ENCODE data around the gene UQCRC2.

The UQCRC2 gene

DNA sequence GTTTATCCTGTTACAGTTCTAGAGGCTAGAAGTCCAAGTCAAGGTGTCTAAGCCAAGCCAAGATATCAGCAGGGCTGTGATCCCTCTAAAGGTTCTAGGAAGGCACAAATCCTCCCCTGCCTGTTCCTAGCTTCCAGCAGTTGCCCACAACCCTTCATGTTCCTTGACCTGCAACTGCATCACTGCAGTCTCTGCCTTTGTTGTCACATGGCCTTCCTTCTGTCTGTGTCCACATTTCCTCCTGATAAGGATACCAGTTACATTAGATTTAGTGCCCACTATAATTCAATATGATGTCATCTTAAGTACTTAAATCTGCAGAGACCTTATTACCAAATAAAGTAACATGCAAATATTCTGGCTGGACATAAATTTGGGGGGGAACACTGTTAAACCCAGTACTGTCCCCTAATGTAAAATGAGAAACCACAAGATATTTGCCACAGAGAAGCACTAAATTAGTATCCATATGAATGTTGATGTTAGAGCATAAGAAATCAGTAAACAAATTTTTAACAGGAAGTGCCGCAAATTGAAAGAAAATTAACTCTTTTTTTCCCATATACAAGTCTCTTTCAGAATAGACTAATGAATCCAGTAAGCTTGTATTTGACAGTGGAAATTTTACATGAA, 4.7 kb downstream of the UQCRC2 start:
- H3K4me3 ChIP-seq (ENCODE audit: low read length), result no peak overlapping the region
- no peak for TF ChIP-seq ZNF274 (IDR thresholded peaks at IDR 0.05; ENCODE audit: low read depth, low read length)

DNA sequence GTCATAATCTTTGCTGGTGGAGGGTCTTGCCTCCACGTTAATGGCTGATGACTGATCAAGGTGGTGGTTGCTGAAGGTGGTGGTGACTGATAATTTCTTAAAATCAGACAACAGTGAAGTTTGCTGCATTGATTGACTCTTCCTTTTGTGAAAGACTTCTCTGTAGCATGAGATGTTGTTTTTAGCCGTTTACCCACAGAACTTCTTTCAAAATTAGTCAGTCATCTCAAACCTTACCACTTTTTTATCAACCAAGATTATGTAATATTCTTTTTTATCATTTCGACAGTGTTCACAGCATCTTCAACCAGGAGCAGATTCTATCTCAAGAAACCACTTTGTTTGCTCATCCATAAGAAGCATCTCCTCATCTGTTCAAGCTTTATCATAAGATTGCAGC, 5.9 kb downstream of the UQCRC2 start:
- H3K4me3 ChIP-seq (ENCODE audit: low read length), result no peak overlapping the region
- no peak for TF ChIP-seq ZNF274 (IDR thresholded peaks at IDR 0.05; ENCODE audit: low read depth, low read length)

DNA sequence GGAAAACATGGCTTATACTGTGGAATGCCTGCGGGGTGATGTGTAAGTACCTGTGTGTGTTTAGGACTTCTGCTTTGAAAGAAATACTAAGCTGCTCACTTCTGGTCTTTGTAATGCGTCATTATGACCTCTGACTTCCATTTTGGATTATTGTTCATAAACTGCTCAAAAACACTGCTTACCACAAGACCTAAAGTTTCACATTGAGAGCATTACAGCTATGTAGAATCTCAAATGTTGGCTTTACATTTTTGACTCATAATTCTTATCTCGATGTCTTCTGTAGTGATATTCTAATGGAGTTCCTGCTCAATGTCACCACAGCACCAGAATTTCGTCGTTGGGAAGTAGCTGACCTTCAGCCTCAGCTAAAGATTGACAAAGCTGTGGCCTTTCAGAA, 9.3 kb downstream of the UQCRC2 start:
- H3K4me3 ChIP-seq (ENCODE audit: low read length), result no peak overlapping the region
- no peak for TF ChIP-seq ZNF274 (IDR thresholded peaks at IDR 0.05; ENCODE audit: low read depth, low read length)

DNA sequence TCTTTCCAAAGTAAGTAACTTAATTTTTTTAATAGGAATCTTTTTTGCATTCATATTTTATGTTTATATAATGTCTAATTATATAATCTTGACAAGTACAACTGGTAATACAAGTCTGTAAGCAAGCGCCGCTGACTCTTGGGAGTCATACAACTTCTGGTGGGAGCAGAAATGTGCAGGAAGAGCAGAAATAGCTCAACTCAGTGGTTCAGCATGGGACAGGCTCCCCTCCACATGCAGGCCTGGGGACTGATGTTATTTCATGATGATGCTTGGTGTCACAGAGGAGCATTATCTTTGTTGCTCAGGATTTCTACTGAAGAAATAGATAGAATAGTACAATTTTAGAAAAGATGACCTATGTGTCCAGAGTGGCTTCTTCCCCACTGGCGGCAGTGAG, 10.7 kb downstream of the UQCRC2 start:
- H3K4me3 ChIP-seq (ENCODE audit: low read length), result no peak overlapping the region
- no peak for TF ChIP-seq ZNF274 (IDR thresholded peaks at IDR 0.05; ENCODE audit: low read depth, low read length)

DNA sequence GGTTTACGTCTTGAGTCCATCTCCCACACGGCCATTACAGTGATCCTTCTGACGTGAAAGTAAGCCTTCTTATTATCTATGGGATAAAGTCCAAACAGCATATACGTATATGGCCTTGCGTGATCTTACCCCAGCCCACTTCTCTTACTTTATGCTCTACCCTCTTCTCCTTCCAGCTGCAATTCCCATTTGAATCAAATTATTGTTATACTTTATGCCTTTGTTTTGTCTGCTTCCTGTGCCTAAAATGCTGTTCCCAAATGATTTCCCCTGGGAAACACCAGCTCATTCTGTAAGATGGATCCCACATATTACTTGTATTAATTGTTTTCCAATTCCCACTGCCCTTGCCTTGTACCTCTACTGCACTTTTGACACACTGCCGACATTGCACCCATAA, 11.2 kb downstream of the UQCRC2 start:
- no peak for TF ChIP-seq ZNF274 (IDR thresholded peaks at IDR 0.05; ENCODE audit: low read depth, low read length)
- H3K4me3 ChIP-seq (ENCODE audit: low read length), result no peak overlapping the region

DNA sequence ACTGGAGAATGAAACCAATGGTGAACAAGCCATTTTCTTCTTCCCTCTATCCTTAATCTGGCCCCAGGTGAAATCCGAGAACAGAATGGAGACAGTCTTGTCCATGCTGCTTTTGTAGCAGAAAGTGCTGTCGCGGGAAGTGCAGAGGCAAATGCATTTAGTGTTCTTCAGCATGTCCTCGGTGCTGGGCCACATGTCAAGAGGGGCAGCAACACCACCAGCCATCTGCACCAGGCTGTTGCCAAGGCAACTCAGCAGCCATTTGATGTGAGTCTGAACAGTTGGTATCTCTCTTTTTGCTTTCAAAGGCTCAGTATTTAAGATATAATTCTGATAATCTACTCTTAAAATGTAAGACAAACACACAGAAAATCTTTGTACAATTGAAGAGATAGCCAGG, 18.7 kb downstream of the UQCRC2 start:
- no peak for TF ChIP-seq ZNF274 (IDR thresholded peaks at IDR 0.05; ENCODE audit: low read depth, low read length)
- H3K4me3 ChIP-seq (ENCODE audit: low read length), result no peak overlapping the region

DNA sequence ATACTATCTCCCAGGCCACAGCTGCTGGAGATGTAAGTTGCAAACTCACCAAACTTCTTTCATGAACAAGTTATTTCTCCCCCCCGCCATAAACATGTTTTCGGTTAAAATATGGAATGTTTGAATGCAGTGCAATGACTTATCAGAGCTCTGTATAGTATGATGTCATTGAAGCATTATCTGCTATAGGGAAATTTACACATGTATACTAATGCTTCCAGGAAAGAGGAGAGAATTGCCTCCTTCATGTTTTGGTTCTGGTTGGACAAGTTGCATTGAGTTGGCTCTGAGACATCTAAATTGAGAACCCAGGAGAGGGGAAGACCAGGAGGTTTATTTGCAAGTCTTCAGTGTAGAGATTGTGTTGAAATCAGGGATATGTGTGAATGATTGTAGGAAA, 20.8 kb downstream of the UQCRC2 start:
- no peak overlapping the region for H3K4me3 ChIP-seq (ENCODE audit: low read length)
- no peak for TF ChIP-seq ZNF274 (IDR thresholded peaks at IDR 0.05; ENCODE audit: low read depth, low read length)

GRCh38 chr16:21980032-21980431, 26.9 kb downstream of the UQCRC2 start:
- H3K4me3 ChIP-seq (ENCODE audit: low read length), result no peak overlapping the region
- TF ChIP-seq ZNF274 (IDR thresholded peaks at IDR 0.05; ENCODE audit: low read depth, low read length), result no peak

DNA sequence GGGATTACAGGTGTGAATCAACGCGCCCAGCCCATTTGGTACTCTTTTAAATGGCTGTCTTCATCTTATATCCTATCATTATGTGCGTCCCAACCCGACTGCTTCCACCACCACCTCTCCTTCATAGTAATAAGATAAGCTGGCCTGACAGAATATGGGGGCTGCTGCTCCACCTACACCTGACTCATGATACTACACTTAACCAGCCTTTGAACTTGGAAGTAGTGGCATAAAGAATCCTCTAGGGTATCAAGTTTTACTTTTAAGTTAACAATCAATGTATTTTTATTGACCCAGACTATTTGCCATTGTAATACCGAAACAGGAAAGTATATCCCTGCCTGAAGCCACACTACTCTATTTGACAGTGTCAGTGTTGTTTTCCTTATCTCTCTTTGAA, 28.9 kb downstream of the UQCRC2 start:
- no peak overlapping the region for H3K4me3 ChIP-seq (ENCODE audit: low read length)
- no peak for TF ChIP-seq ZNF274 (IDR thresholded peaks at IDR 0.05; ENCODE audit: low read depth, low read length)

GRCh38 chr16:21984062-21984461, 30.9 kb downstream of the UQCRC2 start:
- no peak for TF ChIP-seq ZNF274 (IDR thresholded peaks at IDR 0.05; ENCODE audit: low read depth, low read length)
- H3K4me3 ChIP-seq (ENCODE audit: low read length), result no peak overlapping the region

- no peak for TF ChIP-seq ZNF274 (IDR thresholded peaks at IDR 0.05; ENCODE audit: low read depth, low read length)
- H3K4me3 ChIP-seq (ENCODE audit: low read length), result no peak overlapping the region
These were observed 32.4 kb downstream of the UQCRC2 start for GRCh38 chr16:21985524-21985923.

GRCh38 chr16:21986692-21987246, 33.6 kb downstream of the UQCRC2 start:
- no peak for TF ChIP-seq ZNF274 (IDR thresholded peaks at IDR 0.05; ENCODE audit: low read depth, low read length)
- H3K4me3 ChIP-seq (ENCODE audit: low read length), result no peak overlapping the region

DNA sequence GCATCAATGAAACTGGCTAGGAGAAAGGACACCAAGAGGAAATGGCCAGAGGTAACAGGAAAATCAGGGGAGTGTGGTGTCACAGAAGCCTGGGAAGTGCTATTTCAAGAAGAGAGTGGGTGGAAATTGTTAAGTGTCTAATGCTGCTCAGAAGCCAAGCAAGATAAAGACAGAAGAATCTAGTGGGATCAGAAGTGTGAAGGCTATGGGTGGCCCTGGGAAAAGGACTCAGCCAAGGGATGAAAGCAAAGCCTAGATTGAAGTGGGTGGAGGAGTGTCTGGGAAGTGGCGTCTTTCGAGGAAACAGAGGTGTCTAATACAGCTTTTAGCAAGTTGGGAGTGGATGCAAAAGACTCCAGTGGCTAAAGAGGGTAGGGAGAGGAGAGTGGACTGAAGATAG, 34.3 kb downstream of the UQCRC2 start:
- H3K4me3 ChIP-seq (ENCODE audit: low read length), result no peak overlapping the region
- TF ChIP-seq ZNF274 (IDR thresholded peaks at IDR 0.05; ENCODE audit: low read depth, low read length), result no peak

- TF ChIP-seq ZNF274 (IDR thresholded peaks at IDR 0.05; ENCODE audit: low read depth, low read length), result no peak
- no peak overlapping the region for H3K4me3 ChIP-seq (ENCODE audit: low read length)
These were observed 36.0 kb downstream of the UQCRC2 start for GRCh38 chr16:21989133-21989532.

- no peak overlapping the region for H3K4me3 ChIP-seq (ENCODE audit: low read length)
- TF ChIP-seq ZNF274 (IDR thresholded peaks at IDR 0.05; ENCODE audit: low read depth, low read length), result no peak
These were observed 36.6 kb downstream of the UQCRC2 start for GRCh38 chr16:21989751-21990150.

DNA sequence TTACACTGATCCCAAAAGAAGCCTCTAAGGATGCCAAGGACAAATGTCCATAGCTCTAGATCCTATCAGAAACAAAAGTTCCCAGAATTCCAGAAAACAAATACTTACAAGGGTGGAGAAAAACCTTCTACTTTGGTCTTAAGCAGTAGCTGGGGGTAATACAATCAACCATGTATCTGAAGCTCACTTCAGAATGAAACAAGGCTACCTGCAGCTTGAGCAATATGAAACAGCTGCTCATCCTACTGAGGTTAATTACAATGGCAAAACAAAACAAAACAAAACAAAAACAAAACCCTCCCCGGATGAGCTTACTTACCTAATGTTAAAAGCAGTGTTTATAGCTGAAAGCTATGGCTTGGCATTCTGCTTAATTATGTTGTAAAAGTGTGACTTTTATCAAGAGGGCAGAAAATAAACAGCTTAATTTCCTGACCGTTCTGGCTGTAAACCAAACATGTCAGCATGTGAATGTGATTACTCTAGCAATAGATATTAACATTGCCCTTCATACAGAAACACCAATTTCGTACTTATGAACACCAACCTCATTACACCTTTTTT, 37.3 kb downstream of the UQCRC2 start:
- H3K4me3 ChIP-seq (ENCODE audit: low read length), result no peak overlapping the region
- TF ChIP-seq ZNF274 (IDR thresholded peaks at IDR 0.05; ENCODE audit: low read depth, low read length), result no peak
